Keratinocyte (primary cell): ENCODE data around the gene DAPL1. TPM values are rescaled to one million over a fixed set of nuclear protein-coding genes. Genes with fewer than 3 reads are reported as not detected.

Experiments
- DNase-seq: peaks from one replicate; pipeline ENCODE4 v3.0.0-alpha.2; 2011; ENCODE audit warnings: low read depth, missing footprints, low spot score
- FAIRE-seq: peaks from 2 replicates; lab custom pipeline; 2011; peaks lifted over from hg19 to GRCh38; lab: Jason Lieb, UNC
- H2AFZ ChIP-seq: 2 replicates; pipeline ENCODE4 v1.6.0; 2012; ENCODE audit warnings: low read length, control low read depth, inconsistent platforms; ENCODE audit not compliant: control insufficient read depth
- H3K27ac ChIP-seq: 2 replicates; pipeline ENCODE4 v1.5.1; 2011; ENCODE audit warnings: low read length; ENCODE audit not compliant: control insufficient read depth, insufficient read depth
- H3K27me3 ChIP-seq: 3 replicates; pipeline ENCODE4 v1.6.0; 2011; ENCODE audit warnings: low read length; ENCODE audit not compliant: control insufficient read depth, insufficient read depth; ENCODE audit errors: extremely low read depth
- H3K36me3 ChIP-seq, 2 experiments: 2 replicates in 1 of 2; 3 replicates in 1 of 2; pipeline ENCODE4 v1.5.1; 2011; ENCODE audit warnings: low read length in 2 of 2, mild to moderate bottlenecking in 1 of 2; ENCODE audit not compliant: control insufficient read depth in 2 of 2, insufficient read depth in 2 of 2; ENCODE audit errors: extremely low read depth in 1 of 2
- H3K4me1 ChIP-seq: 3 replicates; pipeline ENCODE4 v1.5.1; 2011; ENCODE audit warnings: low read length; ENCODE audit not compliant: control insufficient read depth, insufficient read depth; ENCODE audit errors: extremely low read depth
- H3K4me2 ChIP-seq: 3 replicates; pipeline ENCODE4 v1.6.0; 2011; ENCODE audit warnings: low read depth, low read length; ENCODE audit not compliant: control insufficient read depth, insufficient read depth; ENCODE audit errors: extremely low read depth
- H3K4me3 ChIP-seq, 3 experiments: fragments of 200-600 bp in 1 of 3; sonication (generic) in 1 of 3; 2 replicates in 2 of 3; 3 replicates in 1 of 3; pipeline ENCODE4 v1.5.1; 2011 to 2016; ENCODE audit warnings: low read length in 3 of 3, mild to moderate bottlenecking in 3 of 3, control low read depth in 2 of 3, inconsistent platforms in 1 of 3, low read depth in 1 of 3, mixed read lengths in 1 of 3, mixed run types in 1 of 3, moderate library complexity in 1 of 3; ENCODE audit not compliant: control insufficient read depth in 2 of 3, insufficient read depth in 2 of 3; ENCODE audit errors: extremely low read depth in 1 of 3
- H3K79me2 ChIP-seq: 2 replicates; pipeline ENCODE4 v1.6.0; 2012; ENCODE audit warnings: low read length; ENCODE audit not compliant: control insufficient read depth, insufficient read depth
- H3K9ac ChIP-seq: 3 replicates; pipeline ENCODE4 v1.6.0; 2011; ENCODE audit warnings: low read length; ENCODE audit not compliant: control insufficient read depth, insufficient read depth; ENCODE audit errors: extremely low read depth
- H3K9me1 ChIP-seq: 3 replicates; pipeline ENCODE4 v1.6.0; 2011; ENCODE audit warnings: low read length; ENCODE audit not compliant: control insufficient read depth, insufficient read depth; ENCODE audit errors: extremely low read depth
- H3K9me3 ChIP-seq: 2 replicates; pipeline ENCODE4 v1.5.1; 2012; ENCODE audit warnings: low read depth, low read length; ENCODE audit not compliant: control insufficient read depth
- H4K20me1 ChIP-seq: 3 replicates; pipeline ENCODE4 v1.6.0; 2011; ENCODE audit warnings: low read length; ENCODE audit not compliant: control insufficient read depth, insufficient read depth; ENCODE audit errors: extremely low read depth
- CTCF ChIP-seq, 3 experiments: IDR thresholded peaks in 1 of 3; conservative IDR thresholded peaks in 1 of 3; optimal IDR thresholded peaks in 1 of 3; 2 replicates in 2 of 3; 3 replicates in 1 of 3; pipeline versions ENCODE3 to v1.5.1; 2011; ENCODE audit warnings: low read length in 3 of 3, mild to moderate bottlenecking in 3 of 3, moderate library complexity in 2 of 3, control low read depth in 1 of 3, inconsistent platforms in 1 of 3; ENCODE audit not compliant: insufficient read depth in 2 of 3; ENCODE audit errors: extremely low read depth in 1 of 3
- EZH2 ChIP-seq: IDR thresholded peaks from one replicate; pipeline ENCODE4 v1.6.1; 2012; ENCODE audit warnings: inconsistent platforms, mild to moderate bottlenecking, low read length, moderate library complexity
- dilution Hi-C: fragments of 300-500 bp; cut with MboI; formaldehyde crosslinking; loops from one replicate; pipeline ENCODE4 v1.7.0; 2020; ENCODE audit warnings: low sequenced_read_pairs; ENCODE audit not compliant: extremely low pct_ligation_motif_present
- polyA plus RNA-seq, 5 experiments: library from polyadenylated mRNA; depleted of rRNA in 3 of 5; stranded (reverse) in 3 of 5; stranded (forward) in 1 of 5; unstranded in 1 of 5; fragments of >200 nt; gene quantifications; 1 replicate in 1 of 5; 2 replicates in 3 of 5; 3 replicates in 1 of 5; pipeline versions ENCODE4 v1.2.1 to v1.2.3, GENCODE V29; 2011 to 2012; ENCODE audit warnings: missing spikeins in 2 of 5, low read depth in 1 of 5, low replicate concordance in 1 of 5

Gene DAPL1
- polyA plus RNA-seq, 1 donor (not counting 4 experiments of a cell fraction or from before 2014, with no cell fraction given): 4.8 TPM

DNA sequence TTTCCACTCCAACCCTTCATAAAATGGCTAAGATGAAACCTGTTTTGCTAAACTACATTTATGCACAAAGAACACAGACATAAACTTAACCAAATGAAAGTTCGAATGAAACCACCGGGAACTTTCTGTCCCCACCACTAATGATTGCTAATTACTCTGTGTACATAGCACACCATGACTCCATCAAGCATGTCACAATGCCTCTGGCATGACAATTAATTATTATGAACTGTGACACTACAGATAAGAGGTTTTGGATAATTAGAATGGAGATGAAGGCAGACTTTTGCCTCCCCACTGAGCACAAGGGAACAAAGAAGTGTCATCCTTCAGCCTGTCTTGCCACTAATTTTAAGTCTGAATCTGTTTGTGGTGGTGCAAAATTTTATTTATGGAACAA is 1.5 kb downstream of the DAPL1 start:
- no peaks in the 10 kb centered on the region for H4K20me1 ChIP-seq
- H3K9me1 ChIP-seq: no peaks in the 10 kb centered on the region
- H3K4me3 ChIP-seq: no peak overlapping the region
- dilution Hi-C loops: no loop called here
- peaks cover 28% of the 10 kb centered on the region for H3K4me1 ChIP-seq
- no peaks in the 10 kb centered on the region for H3K79me2 ChIP-seq
- H2AFZ ChIP-seq: no peak overlapping the region
- TF ChIP-seq EZH2 (no peak), CTCF (optimal IDR thresholded peaks at IDR 0.05 in 1 of 3, IDR thresholded peaks at IDR 0.05 in 1 of 3, conservative IDR thresholded peaks at IDR 0.05 in 1 of 3; ENCODE audit: extremely low read depth in 1 of 3, insufficient read depth in 2 of 3, low read length in 3 of 3) (no peak)
- H3K27ac ChIP-seq: no peak overlapping the region
- FAIRE-seq: no peak
- no peak overlapping the region for H3K9ac ChIP-seq
- H3K36me3 ChIP-seq: no peaks in the 10 kb centered on the region
- H3K4me2 ChIP-seq: no peak overlapping the region
- no peaks in the 10 kb centered on the region for H3K27me3 ChIP-seq
- DNase-seq: no peak
- H3K9me3 ChIP-seq: no peaks in the 10 kb centered on the region

GRCh38 chr2:158797963-158798700 is 3.0 kb downstream of the DAPL1 start:
- no peak for DNase-seq
- Histone ChIP-seq H3K9me3 (no peaks in the 10 kb centered on the region), H3K79me2 (no peaks in the 10 kb centered on the region), H2AFZ (peak overlapping the region; percentile 35), H3K9ac (no peak overlapping the region), H3K36me3 (no peaks in the 10 kb centered on the region), H3K9me1 (no peaks in the 10 kb centered on the region), H3K27ac (no peak overlapping the region), H3K4me3 (peak overlapping the region in 1 of 3 experiments; percentile 6), H4K20me1 (no peaks in the 10 kb centered on the region), H3K27me3 (no peaks in the 10 kb centered on the region), H3K4me2 (peak overlapping the region; percentile 59), H3K4me1 (peaks cover 28% of the 10 kb centered on the region)
- FAIRE-seq: peak; percentile 72
- TF ChIP-seq EZH2: no peak
- TF ChIP-seq CTCF (optimal IDR thresholded peaks at IDR 0.05 in 1 of 3, IDR thresholded peaks at IDR 0.05 in 1 of 3, conservative IDR thresholded peaks at IDR 0.05 in 1 of 3; ENCODE audit: extremely low read depth in 1 of 3, insufficient read depth in 2 of 3, low read length in 3 of 3): no peak
- dilution Hi-C loops: no loop called here
